HG02588 (cell line): Measurements from ENCODE around the gene ITFG1.
A peak's percentile ranks its signal among the peaks of the same experiment; 100 is the strongest.

Experiments
- ATAC-seq: cut with Tn5 transposase; IDR thresholded peaks from one replicate; pipeline ENCODE4 v1.9.1; 2021; ENCODE audit warnings: mild to moderate bottlenecking, moderate library complexity; ENCODE audit not compliant: unreplicated experiment

The ITFG1 gene

DNA sequence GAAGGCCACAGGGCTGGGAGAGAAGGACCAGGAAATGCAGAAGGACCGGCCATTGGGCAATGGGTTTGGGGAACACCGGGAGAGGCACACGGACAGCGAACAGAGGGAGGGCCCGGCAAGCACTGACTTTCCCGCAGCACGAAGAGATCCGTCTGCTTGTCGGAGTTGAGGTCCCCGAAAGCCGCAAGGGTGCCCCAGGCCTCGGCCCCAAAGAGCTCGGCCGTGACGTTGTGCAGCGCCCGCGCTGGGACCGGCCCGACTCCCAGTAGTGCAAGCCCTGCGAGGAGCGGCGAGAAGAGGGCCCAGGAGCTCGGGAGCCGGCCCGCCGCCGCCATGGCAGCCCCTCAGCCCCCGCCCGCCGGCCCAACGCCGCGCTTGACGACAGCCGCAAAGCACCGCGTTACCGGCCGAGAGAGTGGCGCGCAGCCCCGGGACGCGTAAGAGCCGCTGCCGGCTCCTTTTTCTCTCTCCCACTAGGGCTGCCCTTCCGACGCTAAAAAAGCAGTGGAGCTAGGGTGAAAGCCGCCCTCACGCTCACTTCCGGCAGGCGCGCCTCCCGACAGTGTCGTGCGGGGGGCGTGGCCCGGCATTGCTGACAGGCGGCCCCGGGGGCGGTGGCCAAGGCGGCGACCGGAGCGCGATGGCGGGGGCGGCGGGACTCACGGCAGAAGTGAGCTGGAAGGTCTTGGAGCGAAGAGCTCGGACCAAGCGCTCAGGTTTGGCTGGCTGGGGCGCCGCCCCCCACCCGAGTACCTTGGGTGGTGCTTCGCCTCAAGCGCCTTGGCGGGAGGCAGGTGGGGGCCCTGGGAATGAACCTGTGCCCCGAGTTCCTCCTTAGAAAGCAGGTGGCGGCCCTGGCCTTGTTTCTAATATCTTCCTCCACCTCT is at the start of gene ITFG1, which contains the start of gene PHKB:
Gene ITFG1 (minus strand): TSS at position 353 of the 887 bp plus-strand sequence. CDS start 18 bp downstream, at position 335.
Gene PHKB (plus strand): TSS at position 621 of the 887 bp plus-strand sequence. CDS start 20 bp downstream, at position 641.
- peak; percentile 70 for ATAC-seq

DNA sequence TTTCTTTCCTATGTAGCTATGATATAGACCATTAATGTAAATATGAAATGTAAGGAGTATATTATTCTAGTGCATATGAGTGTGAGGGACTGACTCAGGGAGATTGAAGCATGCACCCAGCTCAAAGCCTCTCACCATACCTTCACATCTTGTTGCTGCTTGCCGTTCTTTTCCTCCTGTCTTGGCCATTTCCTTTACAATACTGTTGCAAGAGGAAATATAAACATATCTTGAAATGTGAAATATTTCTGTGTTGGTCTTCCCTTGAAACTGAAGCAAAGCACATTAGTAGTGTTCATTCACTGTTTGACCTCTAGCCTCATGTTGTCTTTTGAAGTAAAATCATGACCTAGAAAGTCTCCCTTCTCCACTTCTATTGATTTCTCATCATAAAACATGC is 46.8 kb upstream of the ITFG1 start:
- no peak for ATAC-seq

DNA sequence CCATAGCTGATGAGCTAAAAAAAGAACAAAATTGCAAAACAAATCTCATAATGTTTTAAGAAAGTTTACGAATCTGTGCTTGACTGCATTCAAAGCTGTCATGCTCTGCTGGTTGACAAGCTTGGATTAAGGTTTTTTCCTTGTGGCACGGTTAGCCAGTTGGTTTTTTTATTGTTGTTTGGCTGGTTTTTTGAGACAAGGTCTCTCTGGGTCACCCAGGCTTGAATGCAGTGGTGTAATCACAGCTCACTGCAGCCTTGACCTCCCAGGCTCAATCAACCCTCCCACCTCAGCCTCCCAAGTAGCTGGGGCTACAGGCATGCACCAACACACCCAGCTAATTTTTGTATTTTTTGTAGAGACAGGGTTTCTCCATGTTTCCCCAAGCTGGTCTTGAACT is 45.9 kb upstream of the ITFG1 start:
- ATAC-seq, result no peak

DNA sequence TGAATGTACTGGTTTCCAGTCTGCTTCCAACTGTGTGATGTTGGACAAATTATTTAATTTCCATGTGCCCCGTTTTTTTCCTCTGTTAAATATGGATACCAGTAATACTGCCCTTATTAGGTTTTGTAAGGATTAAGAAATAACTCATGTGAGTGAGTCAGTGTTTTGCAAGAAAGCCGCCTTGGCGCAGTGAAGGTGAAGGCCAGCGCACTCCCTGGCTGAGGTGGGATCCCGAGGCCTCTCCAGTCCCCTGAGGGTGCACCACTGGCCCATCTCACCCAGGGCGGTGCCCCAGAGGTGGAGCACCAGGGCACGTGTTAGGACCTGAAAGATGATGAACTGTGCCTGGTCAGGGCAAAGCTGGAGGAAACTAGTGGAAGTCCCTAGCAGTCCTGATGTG is 43.7 kb upstream of the ITFG1 start:
- ATAC-seq, result no peak

DNA sequence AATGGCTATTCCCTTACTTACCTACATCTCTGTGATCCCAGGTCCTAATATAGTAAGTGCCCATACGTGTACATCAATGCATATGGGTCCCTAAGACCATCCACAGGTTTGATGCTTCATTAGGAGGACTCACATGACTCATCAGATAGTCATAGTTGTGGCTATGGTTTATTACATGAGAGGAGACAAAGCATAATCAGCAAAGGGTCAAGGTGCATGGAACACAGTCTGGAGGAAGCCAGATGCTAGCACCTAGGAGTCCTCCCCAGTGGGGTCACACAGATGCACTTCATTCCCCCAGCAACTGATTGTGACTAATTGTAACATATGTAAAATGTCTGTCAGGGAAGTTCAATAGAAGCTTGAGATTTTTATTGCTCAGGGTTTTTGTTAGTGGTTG is 43.1 kb upstream of the ITFG1 start:
- no peak for ATAC-seq

DNA sequence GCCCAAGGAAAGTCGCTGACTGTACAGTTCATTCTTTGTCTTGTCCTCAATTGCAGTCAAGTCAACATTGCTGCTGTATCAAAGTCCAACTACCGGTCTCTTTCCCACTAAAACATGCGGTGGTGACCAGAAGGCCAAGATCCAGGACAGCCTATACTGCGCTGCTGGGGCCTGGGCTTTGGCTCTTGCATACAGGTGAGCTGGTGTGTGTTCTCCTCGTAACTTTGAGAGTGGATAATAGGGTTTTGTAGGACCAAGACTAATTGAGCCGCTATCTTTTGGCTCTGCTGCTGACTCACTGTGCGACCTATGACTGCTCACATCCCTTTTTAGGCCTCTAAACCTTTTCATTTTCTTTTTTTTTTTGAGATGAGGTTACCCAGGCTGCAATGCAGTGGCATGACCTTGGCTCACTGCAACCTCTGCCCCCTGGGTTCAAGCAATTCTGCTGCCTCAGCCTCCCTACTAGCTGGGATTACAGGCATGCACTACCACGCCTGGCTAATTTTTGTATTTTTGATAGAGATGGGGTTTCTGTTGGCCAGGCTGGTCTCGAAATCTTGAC is 38.9 kb upstream of the ITFG1 start:
- no peak for ATAC-seq

DNA sequence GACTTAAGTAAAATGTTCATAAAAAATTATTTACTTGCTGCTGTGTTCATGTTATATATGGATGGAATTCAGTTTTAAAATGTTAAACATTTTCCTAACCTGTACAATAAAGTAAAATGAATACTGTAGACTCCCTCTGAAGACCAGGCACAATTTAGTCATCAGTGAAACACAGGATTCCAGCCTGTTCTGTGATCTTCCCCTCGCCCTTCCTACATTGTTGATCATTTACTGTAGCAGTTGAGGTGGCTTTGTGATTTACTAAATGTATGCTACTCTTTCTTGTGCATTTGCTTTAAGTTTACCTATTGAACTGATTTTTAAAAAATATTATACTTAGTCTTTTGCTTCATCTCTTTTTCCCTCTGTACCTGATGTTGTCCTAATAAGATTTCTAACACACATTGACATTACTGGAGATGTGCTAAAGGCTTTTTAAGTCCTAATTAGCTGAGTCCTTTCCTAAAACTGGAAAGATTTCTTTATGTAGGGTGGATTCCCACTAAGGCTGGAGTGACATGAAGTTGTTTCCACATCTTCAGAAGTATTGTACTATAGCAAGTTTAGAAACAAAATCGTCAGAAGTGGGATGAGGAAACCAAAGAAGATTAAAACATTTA is 38.3 kb upstream of the ITFG1 start:
- no peak for ATAC-seq

DNA sequence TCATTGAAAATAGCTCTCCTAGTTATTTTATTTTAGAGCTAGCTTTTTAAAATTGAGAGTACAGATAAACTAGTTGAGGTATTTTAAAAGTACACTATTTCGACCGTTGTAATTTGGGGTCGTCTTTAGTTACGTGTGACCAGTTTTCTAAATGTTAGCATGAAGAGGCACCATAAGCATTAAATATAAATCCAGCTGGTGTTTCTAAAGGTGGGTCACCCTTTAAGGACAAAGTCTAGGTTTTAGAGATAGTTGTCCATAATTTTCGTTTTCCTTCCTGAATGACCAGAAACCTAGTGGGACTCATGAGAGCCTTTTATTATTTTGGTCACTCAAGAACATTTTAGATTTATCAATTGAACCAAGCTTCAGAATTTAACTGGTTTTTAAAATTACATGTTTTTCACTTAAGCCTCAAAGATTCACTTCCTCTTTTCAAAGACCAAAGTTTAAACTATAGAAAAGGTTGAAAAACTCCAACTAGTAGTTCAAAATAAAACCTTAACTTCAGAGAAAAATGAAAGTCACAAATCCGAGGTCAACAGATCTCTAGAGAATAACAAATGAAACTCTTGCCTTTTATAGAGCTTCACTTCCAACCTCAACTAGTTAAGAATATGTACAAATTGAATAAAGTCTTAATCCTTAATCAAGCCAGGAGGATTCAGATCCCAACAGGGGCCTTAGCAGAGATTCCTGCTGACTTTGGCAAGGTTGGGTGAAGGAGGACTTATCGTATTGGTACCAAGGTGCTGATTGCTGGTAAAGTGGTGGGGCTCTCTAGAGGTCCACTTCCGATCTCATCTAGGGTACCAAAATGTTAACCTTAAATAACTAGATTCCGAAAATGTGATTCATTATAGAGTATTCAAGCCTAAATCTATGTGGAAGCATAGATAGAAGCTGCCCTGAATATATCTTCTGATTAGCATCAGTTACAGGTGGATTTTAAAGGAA is 32.8 kb upstream of the ITFG1 start:
- ATAC-seq, result peak; percentile 40

DNA sequence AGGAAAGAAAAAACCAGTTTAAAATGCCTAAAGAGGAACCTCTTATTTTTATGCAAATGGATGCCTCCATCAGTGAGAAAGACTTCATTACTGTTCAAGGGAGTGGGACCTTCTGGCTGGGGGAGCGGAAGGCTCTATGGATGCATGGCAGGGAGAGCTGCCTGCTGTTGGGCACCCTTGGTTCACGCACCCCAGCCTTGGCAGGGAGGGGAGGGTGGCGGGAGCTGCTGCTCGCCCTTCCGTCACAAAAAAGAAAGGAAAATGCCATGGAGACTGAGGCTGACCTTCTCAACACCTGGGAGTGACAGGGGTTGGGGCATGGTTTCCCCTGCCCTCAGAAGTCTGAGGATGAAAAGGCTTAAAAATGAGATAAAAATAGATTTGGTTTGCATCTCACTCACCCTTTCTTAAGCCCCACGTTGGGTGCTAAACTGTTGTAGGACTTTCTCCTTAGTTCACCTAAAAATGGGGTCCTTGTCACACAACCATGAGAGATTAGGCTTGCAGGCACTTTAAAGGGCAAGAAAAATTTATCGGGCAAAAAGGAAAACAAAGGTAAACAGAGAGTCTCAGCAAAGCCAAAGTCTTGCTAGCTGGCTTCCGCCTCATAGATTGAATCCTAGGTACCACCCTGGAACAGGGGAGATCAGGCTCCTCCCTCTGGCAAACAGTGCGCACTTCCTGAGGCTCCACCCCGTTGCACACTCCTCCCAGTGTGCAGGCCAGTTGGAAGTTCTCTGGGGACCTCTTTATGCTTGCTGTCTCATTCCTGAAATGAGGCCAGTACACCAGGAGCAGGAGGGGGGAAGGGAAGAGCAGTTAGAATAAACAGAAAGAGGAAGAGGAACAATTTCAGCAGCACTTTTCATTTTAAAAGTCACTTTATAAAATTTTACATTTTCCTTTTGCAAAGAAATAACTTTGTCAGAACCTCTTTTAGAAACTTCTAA is 31.8 kb upstream of the ITFG1 start:
- peak; percentile 74 for ATAC-seq

DNA sequence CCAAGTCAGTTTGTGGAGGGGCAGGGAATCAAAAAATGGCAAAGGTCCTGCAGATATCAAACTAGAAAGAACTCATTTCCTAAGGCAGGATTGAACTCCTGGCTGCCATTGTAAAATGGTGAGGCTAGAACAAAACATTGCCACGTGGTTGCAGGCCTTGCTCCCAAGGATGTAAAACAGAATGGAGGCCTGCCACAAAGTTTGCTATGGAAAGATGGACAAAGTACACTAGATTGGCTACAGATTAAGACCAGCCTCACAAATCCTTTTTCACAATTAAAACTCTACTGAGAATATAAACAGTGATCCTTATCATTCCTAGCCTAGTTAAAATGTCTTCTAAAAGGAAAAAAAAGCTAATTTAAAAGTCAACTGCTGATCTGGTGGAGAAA is 31.2 kb upstream of the ITFG1 start:
- no peak for ATAC-seq

DNA sequence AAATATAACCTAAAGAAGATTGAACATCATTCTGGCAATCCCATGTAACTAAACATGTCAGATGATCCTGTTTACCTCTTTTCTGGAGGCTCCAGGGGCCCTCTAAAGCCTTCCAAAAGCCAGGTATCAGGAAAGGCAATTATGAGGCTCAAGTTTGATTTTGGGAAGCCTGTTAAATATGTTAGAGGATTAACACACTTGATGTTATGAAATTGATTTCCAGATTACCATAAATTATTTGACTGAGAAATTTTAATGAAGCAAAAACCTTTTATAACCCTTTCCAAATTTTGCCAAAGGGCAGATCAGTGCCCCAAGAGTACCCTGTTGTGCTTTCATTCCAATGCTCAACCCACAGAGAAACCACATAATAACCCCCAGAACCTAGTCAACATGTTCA is 29.6 kb upstream of the ITFG1 start:
- ATAC-seq, result no peak

DNA sequence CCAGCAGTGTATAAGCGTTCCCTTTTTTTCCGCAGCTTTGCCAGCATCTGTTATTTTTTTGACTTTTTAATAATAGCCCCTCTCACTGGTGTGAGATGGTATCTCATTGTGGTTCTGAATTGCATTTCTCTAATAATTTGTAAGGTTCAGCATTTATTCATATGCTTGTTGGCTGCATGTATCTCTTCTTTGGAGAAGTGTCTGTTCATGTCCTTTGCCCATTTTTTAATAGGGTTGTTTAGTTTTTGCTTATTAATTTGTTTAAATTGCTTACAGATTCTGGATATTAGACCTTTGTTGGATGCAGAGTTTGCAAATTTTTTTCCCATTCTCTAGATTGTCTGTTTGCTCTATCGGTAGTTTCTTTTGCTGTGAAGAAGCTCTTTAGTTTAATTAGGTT is 27.2 kb upstream of the ITFG1 start:
- ATAC-seq, result no peak

DNA sequence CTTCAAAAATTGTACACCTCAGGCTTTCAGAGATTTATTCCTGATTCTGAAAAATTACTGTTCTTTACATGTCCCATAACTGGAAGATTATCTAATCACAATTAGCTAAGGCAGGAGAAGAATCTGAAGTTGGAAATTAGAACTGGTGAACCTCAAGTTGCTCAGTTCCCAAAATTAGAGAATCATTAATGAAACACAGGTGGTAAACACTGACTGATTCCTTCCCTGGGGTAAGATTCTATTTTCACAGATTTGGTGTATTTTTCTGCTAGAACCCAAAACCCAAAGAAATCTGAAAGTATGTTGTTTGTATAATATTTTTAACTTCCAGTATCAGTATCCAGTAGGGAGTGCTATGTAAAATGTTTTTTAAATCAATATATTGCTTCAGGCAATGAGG is 26.0 kb upstream of the ITFG1 start:
- no peak for ATAC-seq

DNA sequence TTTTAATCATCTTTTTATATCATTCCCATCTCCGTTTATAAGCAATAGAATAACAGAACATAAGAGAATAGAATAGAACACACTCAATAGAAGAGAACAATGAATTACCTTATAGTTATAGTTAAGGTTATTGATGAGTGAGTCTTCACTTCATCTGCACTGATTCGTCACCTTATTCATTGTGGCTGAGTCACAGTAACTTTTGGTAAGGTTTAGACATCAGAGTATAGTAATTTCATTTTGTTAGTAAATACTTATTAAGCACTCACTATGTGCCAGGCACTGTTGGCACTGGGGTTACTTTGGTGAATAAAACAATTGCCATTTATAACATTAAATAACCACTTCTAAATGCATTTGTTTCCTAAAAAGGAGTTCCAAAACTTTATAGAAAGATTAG is 22.8 kb upstream of the ITFG1 start:
- ATAC-seq, result no peak

DNA sequence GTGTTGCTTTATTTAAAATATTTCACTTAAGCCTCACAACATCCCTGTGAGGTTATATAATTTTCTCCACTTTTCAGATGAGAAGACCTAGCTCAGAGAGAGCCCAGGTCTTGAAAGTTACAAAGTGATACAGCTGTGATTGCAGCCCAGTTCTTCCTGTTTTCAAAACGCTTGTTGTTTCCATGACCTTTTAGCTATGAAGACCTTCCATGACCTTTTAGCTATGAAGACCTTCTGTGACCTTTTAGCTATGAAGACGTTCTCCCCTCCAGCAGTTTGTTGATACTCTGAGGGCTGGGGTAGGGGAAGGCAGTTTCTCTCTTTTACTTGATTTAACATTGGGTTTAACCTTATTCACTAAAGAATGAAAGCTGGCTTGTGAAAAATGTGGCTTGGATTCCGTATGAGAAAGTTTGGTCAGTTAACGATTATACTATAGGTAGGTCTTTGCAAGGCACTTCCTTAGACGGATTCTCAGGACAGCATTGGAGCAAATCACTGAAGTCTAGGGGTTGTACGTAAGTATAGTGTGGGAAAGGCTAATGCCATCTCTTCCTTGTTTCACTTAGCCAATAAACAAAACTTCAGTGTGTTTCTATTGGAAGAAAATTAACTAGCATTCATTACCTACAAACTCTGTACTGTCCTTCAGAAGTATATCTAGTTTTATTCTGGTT is 21.0 kb upstream of the ITFG1 start:
- ATAC-seq, result no peak

DNA sequence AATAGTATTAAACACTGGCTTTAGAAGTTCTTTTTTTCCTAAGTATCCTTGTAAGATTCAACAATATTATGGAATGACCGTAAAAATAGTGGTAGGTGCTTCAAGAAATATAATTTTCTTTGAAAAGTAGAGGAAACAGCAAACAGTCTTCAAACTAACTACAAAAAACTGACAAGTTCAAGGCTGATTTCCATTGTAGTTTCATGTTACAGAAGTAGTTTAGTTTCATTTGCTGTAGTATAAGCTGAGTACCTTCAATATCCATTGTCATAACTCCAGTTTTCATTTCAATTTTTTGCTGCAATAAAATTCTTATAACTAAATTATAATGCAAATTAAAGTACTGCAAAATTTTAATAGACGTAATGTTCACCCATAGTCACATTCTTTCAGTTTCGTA is 19.5 kb upstream of the ITFG1 start:
- ATAC-seq, result no peak

DNA sequence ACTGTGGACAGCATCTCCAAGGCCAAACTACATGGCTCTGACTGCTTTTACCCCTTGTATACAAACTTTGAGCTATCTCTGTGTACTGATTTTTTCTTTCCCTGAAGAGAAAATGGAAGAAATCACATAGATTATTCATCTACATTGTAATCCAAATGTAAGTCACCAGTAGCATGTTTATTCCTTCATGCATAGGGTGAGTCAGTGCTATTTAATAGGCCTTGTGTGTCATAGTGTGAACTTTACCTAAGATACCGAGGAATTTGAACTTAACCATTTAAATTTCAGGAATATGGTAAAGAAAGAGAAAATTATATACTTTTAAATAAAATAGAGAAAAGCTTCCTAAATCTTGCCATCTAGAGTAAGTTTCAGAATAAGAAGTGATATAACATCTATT is 16.8 kb upstream of the ITFG1 start:
- no peak for ATAC-seq

DNA sequence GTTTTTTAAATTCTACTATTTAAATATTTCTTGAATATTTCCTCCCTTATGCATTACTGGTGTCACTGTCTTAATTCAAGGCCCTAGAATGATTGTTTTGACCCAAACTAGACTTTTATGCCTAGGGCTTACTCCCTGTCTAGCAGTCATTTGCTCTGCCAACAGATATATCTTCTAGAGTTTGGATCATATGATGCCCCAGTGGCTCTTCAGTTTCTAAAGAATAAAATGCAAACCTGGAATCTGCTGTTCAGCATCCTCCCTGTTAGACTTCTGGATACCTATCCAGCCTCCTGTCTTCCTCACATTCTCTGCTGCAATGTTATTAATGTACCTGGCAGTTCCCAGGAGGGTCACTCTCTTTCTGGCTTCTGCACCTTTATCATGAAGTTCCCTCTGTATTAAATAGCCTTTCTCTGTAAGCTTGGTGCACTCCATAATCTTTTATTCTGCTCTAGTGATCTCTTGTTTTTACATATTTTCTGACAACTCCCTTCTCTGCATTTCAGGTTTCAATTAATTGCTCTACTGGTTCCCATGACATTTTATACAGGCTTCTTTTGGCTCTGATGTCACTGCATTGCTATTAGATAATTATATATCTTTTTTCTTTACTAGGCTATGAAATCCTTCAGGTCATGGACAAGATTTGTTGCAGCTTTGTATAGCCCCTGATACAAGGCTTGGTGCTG is 15.9 kb upstream of the ITFG1 start:
- no peak for ATAC-seq

DNA sequence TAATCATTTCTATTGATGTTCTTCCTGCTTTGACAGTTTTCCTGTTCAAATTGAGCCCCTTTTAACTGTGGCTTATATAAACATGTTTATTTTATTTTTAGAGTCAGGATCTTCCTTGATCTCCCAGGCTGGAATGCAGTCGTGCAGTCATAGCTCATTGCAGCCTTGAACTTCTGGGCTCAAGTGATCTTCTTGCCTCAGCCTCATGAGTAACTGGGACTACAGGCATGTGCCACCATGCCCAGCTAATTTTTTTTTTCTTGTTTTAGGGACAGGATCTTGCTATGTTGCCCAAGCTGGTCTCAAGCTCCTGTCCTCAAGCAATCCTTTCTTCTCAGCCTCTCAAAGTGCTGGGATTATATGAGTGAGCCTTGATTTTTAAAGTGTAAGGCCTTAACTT is 14.9 kb upstream of the ITFG1 start:
- ATAC-seq, result no peak
